Activated effector memory CD4-positive, alpha-beta T cell treated with anti-CD3 and anti-CD28 coated beads, Interleukin-2, amount 50 U/mL, for 16 hours (primary cell): ENCODE data around the gene APOA5.
"Not testable (repeated sequence)": the region's sequence is repeated elsewhere in the genome, so short reads cannot be mapped to it uniquely, and the experiment has no call there.

Experiments
- DNase-seq: peaks from one replicate; pipeline ENCODE4 v3.0.0-alpha.2; 2020

The APOA5 gene

GRCh38 chr11:116791813-116792143 lies at the start of gene APOA5:
Gene APOA5 (minus strand): TSS chr11:116791879. CDS start chr11:116791860, 19 bp downstream.
- DNase-seq: no peak

- no peak for DNase-seq
Measured at GRCh38 chr11:116840746-116841296, 49.1 kb upstream of the APOA5 start.

- no peak for DNase-seq
Measured at GRCh38 chr11:116840224-116840745, 48.6 kb upstream of the APOA5 start.

- DNase-seq: no peak
Measured at GRCh38 chr11:116838321-116839084, 46.8 kb upstream of the APOA5 start.

GRCh38 chr11:116837231-116838091 lies 45.8 kb upstream of the APOA5 start, which contains the start of gene APOA1:
Gene APOA1 (minus strand): TSS chr11:116837622. CDS start chr11:116837387, 235 bp downstream.
- no peak for DNase-seq

- DNase-seq: no peak
Measured at GRCh38 chr11:116836632-116836991, 44.9 kb upstream of the APOA5 start.

GRCh38 chr11:116835791-116836631 lies 44.3 kb upstream of the APOA5 start:
- peak; percentile 89 for DNase-seq

- DNase-seq: no peak
Measured at GRCh38 chr11:116835042-116835772, 43.5 kb upstream of the APOA5 start.

GRCh38 chr11:116834535-116835041 lies 42.9 kb upstream of the APOA5 start:
- not testable (repeated sequence) for DNase-seq

- peak; percentile 54 for DNase-seq
Measured at GRCh38 chr11:116833816-116834534, 42.3 kb upstream of the APOA5 start.

- DNase-seq: no peak
Measured at GRCh38 chr11:116833491-116833815, 41.8 kb upstream of the APOA5 start.

- DNase-seq: peak; percentile 52
Measured at GRCh38 chr11:116832350-116833290, 40.9 kb upstream of the APOA5 start.

GRCh38 chr11:116831790-116832349 lies 40.2 kb upstream of the APOA5 start:
- DNase-seq: no peak

- DNase-seq: no peak
Measured at GRCh38 chr11:116830184-116830912, 38.7 kb upstream of the APOA5 start.

GRCh38 chr11:116829525-116830183 lies 38.0 kb upstream of the APOA5 start, which contains the start of gene APOC3:
Gene APOC3 (plus strand): TSS chr11:116829907. CDS start chr11:116830583, 676 bp downstream.
- no peak for DNase-seq

- DNase-seq: peak; percentile 37
Measured at GRCh38 chr11:116828632-116829524, 37.2 kb upstream of the APOA5 start.

GRCh38 chr11:116827461-116827860 lies 35.8 kb upstream of the APOA5 start:
- DNase-seq: no peak
